GM18870 (cell line): ENCODE data around the gene GOLIM4.
"Not testable (repeated sequence)": the region's sequence is repeated elsewhere in the genome, so short reads cannot be mapped to it uniquely, and the experiment has no call there.

Source experiments
- ATAC-seq: cut with Tn5 transposase; IDR thresholded peaks from one replicate; pipeline ENCODE4 v1.9.1; 2021; ENCODE audit warnings: moderate library complexity; ENCODE audit not compliant: unreplicated experiment

Gene GOLIM4

DNA sequence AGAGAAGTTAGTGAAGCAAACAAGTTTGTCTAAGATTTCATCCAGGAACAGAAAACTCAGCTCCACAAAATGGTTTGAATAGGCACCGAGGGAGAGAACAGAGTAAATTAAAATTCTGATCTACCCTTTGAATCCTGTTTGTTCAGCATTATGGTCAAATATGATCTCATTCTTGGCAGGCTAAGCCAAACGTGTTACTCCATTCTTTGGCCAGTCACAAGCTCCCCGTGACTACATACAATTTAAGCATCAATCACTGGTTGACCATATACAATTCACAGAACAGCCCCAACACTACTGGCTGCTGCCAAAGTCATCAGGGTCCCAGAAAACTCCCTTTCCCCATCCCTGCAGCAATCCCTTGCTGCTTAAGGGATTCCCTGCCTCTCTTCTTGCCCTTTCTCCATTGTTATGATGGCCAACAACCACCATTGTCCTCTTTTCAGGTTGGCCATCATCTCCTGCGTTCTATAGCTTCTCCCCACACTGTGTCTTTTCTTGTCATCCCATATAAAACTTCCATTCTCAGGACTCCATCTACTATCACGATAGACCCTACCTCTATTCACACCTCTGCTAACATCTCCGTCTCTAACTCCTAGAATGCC lies 46.3 kb downstream of the GOLIM4 start:
- no peak for ATAC-seq

DNA sequence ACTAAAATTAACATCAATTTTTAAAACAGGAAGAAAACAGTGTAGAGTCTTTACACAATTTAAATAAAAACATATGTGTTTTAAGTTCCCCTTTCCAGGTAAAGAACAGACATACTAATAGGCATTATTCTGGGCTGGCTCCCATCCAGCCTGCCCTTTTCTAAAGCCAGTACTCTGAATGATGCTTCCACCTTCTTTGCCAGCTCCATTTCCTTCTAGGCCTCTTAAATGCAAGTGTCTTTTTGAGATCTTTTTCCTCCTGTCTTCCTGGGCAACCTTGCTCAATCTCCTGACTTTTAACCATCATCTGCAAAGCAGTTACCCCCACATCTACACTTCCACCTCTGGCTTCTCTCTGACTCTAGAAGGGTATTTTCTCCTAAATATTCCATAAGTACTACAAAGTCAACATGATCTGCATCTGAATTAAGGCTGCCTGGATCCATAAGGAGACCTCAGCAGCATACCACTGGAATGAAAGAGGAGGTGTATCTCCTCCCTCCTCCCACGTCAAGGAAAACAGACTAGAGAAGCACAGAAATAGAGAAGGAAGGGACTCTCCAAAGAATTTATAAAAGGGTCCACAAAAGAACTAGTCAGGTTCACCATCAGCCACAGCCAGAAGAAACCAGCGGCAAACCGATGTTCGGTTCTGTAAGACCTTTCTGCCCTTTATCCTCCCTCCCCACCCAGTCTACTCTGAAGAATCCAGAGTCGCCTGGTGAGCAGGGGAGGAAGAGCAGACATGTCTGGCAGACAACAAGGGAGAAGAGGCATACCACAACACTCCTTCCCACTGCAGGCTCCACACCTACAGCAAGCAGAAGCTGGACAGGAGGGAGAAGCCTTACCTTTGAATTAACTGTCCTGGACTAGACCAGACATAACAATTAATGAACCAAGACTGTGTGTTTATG lies 47.1 kb downstream of the GOLIM4 start:
- ATAC-seq, result no peak

DNA sequence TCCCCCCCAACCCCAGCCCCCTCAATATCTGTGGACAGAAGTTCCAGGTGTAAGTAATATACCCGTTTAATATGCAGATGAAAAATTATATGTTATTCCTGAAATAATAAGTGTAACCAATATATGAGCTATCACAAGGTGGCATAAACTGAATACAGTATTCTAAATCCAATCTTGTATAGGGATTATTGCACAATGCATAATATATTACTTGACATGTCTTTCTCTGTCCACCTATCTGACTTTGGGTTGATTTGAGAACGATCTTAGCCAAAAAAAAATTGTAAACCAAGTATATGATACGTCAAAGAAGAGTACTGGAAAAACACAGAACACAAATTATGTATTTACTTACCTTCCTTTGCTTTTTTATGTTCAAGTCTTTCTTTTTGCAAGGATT lies 47.8 kb downstream of the GOLIM4 start:
- no peak for ATAC-seq

DNA sequence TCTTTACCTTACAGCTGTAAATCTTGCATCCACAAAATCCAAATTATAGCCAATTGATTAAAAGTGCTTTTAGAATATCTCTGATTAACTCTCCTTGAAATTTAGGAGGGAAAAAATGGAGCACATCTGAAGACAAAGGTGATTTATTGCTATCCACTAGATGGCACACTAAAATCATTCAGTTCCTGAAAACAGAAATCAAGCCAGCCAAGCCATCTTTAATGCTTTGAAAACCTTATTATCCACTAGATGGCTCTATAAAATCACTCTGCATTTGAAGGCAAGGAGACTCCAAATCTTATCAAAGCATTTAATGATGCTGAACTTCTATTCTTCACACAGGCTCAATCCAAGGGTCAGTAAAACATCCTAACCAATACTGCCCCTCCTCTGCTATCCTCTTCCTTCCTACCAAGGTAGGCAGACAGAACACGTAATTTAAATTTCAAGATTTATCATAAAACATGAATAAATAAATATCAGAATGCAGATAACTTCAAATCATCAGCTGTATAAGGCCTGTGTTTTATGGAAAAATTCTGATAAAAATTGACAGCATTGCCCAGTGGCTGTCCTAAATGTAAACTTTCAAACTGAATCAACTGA lies 48.4 kb downstream of the GOLIM4 start:
- ATAC-seq, result peak; percentile 62

GRCh38 chr3:168044049-168044448 lies 51.7 kb downstream of the GOLIM4 start:
- no peak for ATAC-seq

DNA sequence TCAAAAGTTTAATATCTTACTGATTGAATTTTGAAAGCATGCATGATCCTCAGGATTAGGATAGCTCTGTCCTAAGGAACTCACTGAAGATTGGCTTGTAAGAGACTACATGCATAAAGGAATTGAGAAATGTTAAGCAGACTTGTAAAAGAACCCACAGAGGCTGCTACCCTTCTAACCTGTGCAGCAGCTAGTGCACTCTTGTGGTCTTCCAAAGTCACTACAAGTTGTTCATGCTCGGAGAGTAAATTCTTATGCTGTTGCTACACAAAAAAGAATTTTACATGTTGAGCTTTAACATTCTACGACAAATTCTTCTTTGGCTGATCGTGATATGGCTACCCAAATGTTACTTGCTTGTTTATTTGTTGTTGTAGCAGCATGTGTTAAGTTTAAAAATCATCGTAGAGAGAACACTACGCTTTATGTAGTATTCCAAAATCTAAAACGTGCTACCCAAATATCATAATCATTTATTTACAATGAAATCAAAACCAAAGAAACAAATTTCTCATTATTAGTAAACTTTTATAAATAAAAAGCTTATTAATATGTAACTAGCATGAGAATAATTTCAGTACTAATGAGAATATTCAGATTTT lies 55.0 kb downstream of the GOLIM4 start:
- ATAC-seq, result peak; percentile 45

- no peak for ATAC-seq
These were observed 58.7 kb downstream of the GOLIM4 start for GRCh38 chr3:168037020-168037419.

GRCh38 chr3:168036619-168037018 lies 59.1 kb downstream of the GOLIM4 start:
- ATAC-seq, result no peak

DNA sequence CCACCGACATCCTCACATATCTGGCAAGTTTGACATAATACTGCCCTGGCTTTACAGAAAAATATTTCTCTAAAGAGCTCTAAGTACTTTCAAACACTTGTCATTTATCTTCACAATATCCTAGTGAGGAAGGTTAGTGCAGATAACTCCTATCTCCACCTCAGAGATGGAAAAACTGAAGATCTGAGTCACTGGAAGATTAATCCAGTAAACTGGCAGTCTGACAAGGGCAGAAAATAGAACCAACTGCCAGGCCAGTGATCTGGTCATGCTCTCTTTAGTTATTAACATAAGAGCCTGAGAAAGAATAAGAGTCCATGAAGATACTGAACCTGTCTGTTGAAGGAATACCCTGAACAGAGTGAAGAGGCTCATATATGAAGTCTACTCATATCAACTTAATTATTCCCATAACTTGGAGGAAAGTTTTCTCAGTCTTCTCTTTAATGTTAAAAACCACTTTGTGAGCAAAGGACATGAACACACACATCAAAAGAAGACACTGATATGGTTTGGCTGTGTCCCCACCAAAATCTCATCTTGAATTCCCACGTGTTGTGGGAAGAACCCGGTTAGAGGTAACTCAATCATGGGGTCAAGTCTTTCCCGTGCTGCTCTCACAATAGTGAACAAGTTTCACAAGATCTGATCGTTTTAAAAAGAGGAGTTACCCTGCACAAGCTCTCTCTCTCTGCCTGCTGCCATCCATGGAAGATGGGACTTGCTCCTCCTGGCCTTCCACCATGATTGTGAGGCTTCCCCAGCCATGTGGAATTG lies 61.4 kb downstream of the GOLIM4 start:
- ATAC-seq, result no peak

GRCh38 chr3:168030577-168030976 lies 65.1 kb downstream of the GOLIM4 start:
- ATAC-seq, result no peak

GRCh38 chr3:168029705-168030104 lies 66.0 kb downstream of the GOLIM4 start:
- no peak for ATAC-seq

DNA sequence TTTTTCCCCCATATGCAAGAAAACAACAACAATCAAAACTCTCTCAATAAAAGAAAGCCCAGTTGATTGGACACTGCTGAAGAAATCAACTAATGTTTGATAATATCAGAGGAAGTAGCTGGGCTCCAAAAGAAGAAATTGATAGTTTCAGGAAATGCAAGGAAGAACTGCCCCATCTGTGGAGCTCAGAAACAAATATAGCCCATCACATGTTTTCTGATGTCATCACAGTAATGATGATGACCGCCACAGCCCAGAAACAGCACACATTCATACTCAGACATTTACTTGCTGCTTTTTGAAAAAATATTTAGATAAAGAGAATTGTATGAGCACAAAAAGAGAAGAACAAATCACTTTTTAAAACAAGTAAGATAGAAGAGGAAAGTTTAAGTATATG lies 67.6 kb downstream of the GOLIM4 start:
- no peak for ATAC-seq

DNA sequence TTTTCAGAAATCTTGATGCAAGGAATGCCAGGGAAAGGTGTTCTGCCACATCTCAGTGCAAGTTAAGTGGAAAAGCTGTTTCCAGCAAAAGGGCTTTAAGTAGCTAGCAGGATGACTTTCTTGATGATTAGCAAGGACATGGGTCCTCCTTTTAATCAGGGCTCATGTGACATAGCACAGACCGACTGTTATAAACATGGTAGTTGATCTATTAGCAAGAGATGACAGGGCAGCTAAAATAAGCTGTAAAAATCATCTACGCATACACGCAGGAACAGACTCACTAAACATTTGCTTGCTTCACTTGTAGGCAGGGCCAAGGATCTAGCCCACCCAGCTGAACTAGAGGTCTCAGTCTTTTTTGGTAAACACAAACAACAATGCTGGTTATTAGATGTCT lies 69.0 kb downstream of the GOLIM4 start:
- ATAC-seq, result no peak

- no peak for ATAC-seq
These were observed 70.6 kb downstream of the GOLIM4 start for GRCh38 chr3:168025076-168025475.

DNA sequence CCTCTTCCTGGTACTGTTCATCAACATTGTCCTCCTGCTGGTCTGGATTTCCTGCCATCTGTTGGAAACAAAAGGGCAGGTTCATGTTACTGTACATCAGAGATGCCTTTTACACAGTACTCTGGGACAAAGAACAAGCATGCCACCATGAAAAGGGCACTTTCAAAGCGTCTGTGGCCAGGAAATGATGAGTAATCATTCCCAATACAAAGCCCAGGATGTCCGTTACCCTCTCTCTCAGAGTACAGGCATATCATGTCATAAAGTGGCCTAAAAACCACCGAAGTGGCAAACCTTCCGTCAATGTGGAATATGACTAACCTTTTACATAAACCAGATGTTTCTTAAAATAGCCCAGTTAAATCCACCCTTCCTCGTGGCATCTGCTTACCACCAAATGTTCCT lies 71.2 kb downstream of the GOLIM4 start:
- peak; percentile 89 for ATAC-seq

- no peak for ATAC-seq
These were observed 73.8 kb downstream of the GOLIM4 start for GRCh38 chr3:168021737-168022450.

DNA sequence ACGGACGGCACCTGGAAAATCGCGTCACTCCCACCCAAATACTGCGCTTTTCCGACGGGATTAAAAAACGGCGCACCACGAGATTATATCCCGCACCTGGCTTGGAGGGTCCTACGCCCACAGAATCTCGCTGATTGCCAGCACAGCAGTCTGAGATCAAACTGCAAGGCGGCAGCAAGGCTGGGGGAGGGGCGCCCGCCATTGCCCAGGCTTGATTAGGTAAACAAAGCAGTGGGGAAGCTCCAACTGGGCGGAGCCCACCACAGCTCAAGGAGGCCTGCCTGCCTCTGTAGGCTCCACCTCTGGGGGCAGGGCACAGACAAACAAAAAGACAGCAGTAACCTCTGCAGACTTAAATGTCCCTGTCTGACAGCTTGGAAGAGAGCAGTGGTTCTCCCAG lies 84.4 kb downstream of the GOLIM4 start:
- not testable (repeated sequence) for ATAC-seq

- no peak for ATAC-seq
These were observed 89.1 kb downstream of the GOLIM4 start for GRCh38 chr3:168006584-168006983.

DNA sequence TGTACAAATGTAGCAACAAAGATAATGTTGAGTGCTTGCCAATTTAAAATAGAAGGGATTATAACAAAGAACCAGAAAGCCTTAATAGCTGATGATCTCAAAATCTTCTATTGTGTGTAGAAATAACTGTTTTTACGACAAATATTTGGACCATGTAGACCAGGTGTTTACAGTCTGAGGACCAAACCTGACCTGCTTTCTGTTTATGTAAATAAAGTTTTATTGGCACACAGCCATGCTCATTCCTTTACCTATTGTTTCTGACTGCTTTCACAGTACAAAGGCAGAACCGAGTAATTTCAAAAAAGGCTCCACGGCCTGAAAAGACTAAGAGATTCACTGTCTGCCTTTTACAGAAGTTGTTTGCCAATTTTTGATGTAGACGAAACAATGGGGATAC lies 91.8 kb downstream of the GOLIM4 start:
- no peak for ATAC-seq

DNA sequence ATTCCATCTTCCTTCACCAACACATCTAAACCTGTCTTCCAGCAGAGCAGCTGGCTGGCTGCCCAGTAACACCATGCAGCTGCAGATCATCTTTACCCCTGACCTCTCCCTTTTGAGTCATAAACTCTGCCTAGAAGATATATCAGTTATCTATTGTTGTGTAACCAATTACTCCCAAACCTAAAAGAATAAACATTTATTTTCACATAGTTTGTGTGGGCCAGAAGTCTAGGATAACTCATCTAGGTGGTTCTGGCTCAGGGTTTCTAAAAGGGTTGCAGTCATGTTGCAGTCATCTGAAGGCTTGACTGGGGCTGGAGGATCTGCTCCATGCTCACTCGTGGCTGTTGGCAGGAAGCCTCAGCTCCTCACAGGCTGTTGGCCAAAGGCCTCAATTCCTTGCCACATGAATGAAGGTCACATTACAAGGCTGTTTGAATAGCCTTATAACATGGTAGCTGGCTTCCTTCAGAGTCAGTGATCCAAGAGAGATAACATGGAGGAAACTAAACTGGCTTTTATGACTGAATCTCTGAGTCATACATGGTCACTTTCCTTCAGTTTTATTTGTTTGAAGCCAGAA lies 92.8 kb downstream of the GOLIM4 start:
- no peak for ATAC-seq
